GM23338 (cell line): ENCODE data around the gene LRRC3. TPM values are rescaled to one million over a fixed set of nuclear protein-coding genes. Genes with fewer than 3 reads are reported as not detected.

Source experiments
- ATAC-seq: fragments of 200-7000 bp; cut with Tn5 transposase; 3 replicates; pipeline ENCODE4 v1.9.1; 2020
- DNase-seq: peaks from one replicate; pipeline ENCODE4 v3.0.0-alpha.2; 2015; ENCODE audit warnings: low spot score
- H2AFZ ChIP-seq: fragments of 200-600 bp; sonication (generic); 2 replicates; pipeline ENCODE4 v1.8.0; 2016; ENCODE audit warnings: antibody characterized with exemption, mild to moderate bottlenecking, moderate library complexity
- H3F3A ChIP-seq: fragments of 200-600 bp; sonication (generic); replicated peaks from 2 replicates; pipeline ENCODE4 v1.8.0; 2017; ENCODE audit warnings: antibody characterized with exemption, mixed run types, low read depth
- H3K27ac ChIP-seq: fragments of 200-600 bp; sonication (generic); 2 replicates; pipeline ENCODE4 v1.6.1; 2016; ENCODE audit warnings: low read depth
- H3K27me3 ChIP-seq: fragments of 200-600 bp; sonication (generic); 2 replicates; pipeline ENCODE4 v1.8.0; 2016; ENCODE audit warnings: mild to moderate bottlenecking, mixed run types, moderate library complexity; ENCODE audit not compliant: insufficient read depth
- H3K36me3 ChIP-seq: fragments of 200-600 bp; sonication (generic); 2 replicates; pipeline ENCODE4 v1.8.0; 2016; ENCODE audit warnings: mild to moderate bottlenecking; ENCODE audit not compliant: insufficient read depth
- H3K4me1 ChIP-seq: fragments of 200-600 bp; sonication (generic); 2 replicates; pipeline ENCODE4 v1.8.0; 2016; ENCODE audit warnings: mild to moderate bottlenecking, moderate library complexity; ENCODE audit not compliant: insufficient read depth
- H3K4me2 ChIP-seq: fragments of 200-600 bp; sonication (generic); 2 replicates; pipeline ENCODE4 v1.7.1; 2017; ENCODE audit warnings: mixed run types
- H3K4me3 ChIP-seq: fragments of 200-600 bp; sonication (generic); 2 replicates; pipeline ENCODE4 v1.6.1; 2016; ENCODE audit warnings: mixed run types
- H3K79me2 ChIP-seq: fragments of 200-600 bp; sonication (generic); replicated peaks from 2 replicates; pipeline ENCODE4 v1.8.0; 2017; ENCODE audit warnings: mild to moderate bottlenecking; ENCODE audit not compliant: insufficient read depth
- H3K9me2 ChIP-seq: fragments of 200-600 bp; sonication (generic); 2 replicates; pipeline ENCODE4 v1.8.0; 2017; ENCODE audit not compliant: insufficient read depth
- H4K20me1 ChIP-seq: fragments of 200-600 bp; sonication (generic); replicated peaks from 2 replicates; pipeline ENCODE4 v1.8.0; 2017; ENCODE audit warnings: mild to moderate bottlenecking; ENCODE audit not compliant: insufficient read depth
- H3K27ac Mint-ChIP-seq: 2 replicates; pipeline ENCODE4 v1.8.0; 2020; ENCODE audit warnings: inconsistent platforms, mild to moderate bottlenecking, moderate library complexity, mixed read lengths
- H3K27me3 Mint-ChIP-seq: 3 replicates; pipeline ENCODE4 v1.8.0; 2022; ENCODE audit warnings: low read depth, mild to moderate bottlenecking, moderate library complexity, mixed read lengths, inconsistent platforms; ENCODE audit not compliant: insufficient read depth, poor library complexity
- H3K36me3 Mint-ChIP-seq: 3 replicates; pipeline ENCODE4 v1.8.0; 2021; ENCODE audit warnings: low read depth, mild to moderate bottlenecking, inconsistent platforms, moderate library complexity, mixed read lengths
- H3K4me1 Mint-ChIP-seq: 3 replicates; pipeline ENCODE4 v1.8.0; 2020; ENCODE audit warnings: mild to moderate bottlenecking, inconsistent platforms, mixed read lengths
- H3K4me3 Mint-ChIP-seq: 3 replicates; pipeline ENCODE4 v1.8.0; 2021; ENCODE audit warnings: moderate library complexity, mild to moderate bottlenecking, inconsistent platforms, mixed read lengths
- H3K9me3 Mint-ChIP-seq: 3 replicates; pipeline ENCODE4 v1.8.0; 2020; ENCODE audit warnings: moderate library complexity, mild to moderate bottlenecking, inconsistent platforms, mixed read lengths
- CREB1 ChIP-seq: fragments of 250-450 bp; sonication (Bioruptor Pico); IDR thresholded peaks from 2 replicates; pipeline ENCODE4 v1.5.0; 2020; ENCODE audit warnings: low read depth, mild to moderate bottlenecking, moderate library complexity
- EZH2 ChIP-seq: fragments of 200-600 bp; sonication (generic); IDR thresholded peaks from one replicate; pipeline ENCODE4 v1.8.0; 2017; ENCODE audit warnings: antibody characterized with exemption, mild to moderate bottlenecking, low read depth; ENCODE audit not compliant: unreplicated experiment
- EZH2phosphoT487 ChIP-seq: fragments of 200-600 bp; sonication (generic); IDR thresholded peaks from one replicate; pipeline ENCODE4 v1.8.1; 2018; ENCODE audit warnings: antibody characterized with exemption; ENCODE audit not compliant: unreplicated experiment
- JUNB ChIP-seq: IDR thresholded peaks from one replicate; pipeline ENCODE4 v1.6.1; 2016; ENCODE audit warnings: antibody characterized with exemption; ENCODE audit not compliant: unreplicated experiment
- POLR2AphosphoS5 ChIP-seq: IDR thresholded peaks from 2 replicates; pipeline ENCODE4 v1.6.1; 2016; ENCODE audit warnings: antibody characterized with exemption, low read depth
- STAT1 ChIP-seq: IDR thresholded peaks from one replicate; pipeline ENCODE4 v1.6.1; 2016; ENCODE audit warnings: antibody characterized with exemption; ENCODE audit not compliant: unreplicated experiment
- ZNF114 ChIP-seq: fragments of 250-450 bp; sonication (Bioruptor Pico); IDR thresholded peaks from 2 replicates; pipeline ENCODE4 v1.5.0; 2020; ENCODE audit warnings: mild to moderate bottlenecking, moderate library complexity
- ZNF331 ChIP-seq: fragments of 250-450 bp; sonication (Bioruptor Pico); IDR thresholded peaks from 2 replicates; pipeline ENCODE4 v1.5.0; 2020; ENCODE audit warnings: low read depth, mild to moderate bottlenecking, moderate library complexity
- polyA plus RNA-seq: library from polyadenylated mRNA; unstranded; fragments of >200 nt; fragmentation: Nextera tagmentation; extraction: Ambion mirVana; gene quantifications from 2 replicates; pipeline ENCODE4 v1.2.1, GENCODE V29; 2016
- total RNA-seq: library from RNA; depleted of rRNA; stranded (reverse); fragments of >200 nt; shearing (Covaris generic); gene quantifications from 2 replicates; pipeline ENCODE4 v1.2.3, GENCODE V29; 2014
- TF ChIP-seq, protein P1 (sequence below): IDR thresholded peaks from one replicate; pipeline ENCODE4 v1.6.1; 2018; ENCODE audit warnings: antibody characterized with exemption; ENCODE audit not compliant: unreplicated experiment

LRRC3 gene
- total and polyA plus RNA-seq, 2 experiments from 2014 or later = 0.95 to 6.8 TPM

DNA sequence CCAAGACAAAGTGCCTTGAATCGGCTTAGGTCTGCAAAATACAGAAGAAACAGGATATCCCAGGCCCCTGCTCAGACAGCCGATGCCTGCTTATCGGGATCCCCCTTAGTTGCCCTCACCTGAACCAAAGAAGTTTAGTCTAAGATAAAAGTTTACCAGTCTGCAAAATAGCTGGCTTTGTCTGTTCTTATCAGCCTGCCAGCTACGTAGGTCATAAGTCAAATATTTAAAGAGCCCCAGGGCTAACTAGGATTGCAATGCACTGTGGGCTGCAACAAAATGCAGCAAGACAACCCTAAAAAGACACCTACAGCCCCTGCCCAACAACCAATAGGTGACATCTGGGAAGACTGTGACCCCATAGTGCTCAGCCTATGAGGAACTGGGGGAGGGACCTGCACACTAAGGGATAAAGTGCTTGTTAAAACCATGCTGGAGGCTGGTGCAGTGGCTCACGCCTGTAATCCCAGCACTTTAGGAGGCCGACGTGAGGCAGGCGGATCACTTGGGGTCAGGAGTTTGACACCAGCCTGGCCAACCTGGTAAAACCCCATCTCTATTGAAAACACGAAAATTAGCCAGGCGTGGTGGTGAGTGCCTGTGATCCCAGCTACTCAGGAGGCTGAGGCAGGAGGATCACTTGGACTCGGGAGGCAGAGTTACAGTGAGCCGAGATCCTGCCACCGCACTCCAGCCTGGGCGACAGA lies 27.4 kb downstream of the LRRC3 start (continued):
- TF ChIP-seq JUNB (no peak), EZH2phosphoT487 (no peak), ZNF114 (CRISPR knock-in tag) (no peak), STAT1 (no peak), EZH2 (no peak), POLR2AphosphoS5 (no peak)
- TF ChIP-seq, protein P1, sequence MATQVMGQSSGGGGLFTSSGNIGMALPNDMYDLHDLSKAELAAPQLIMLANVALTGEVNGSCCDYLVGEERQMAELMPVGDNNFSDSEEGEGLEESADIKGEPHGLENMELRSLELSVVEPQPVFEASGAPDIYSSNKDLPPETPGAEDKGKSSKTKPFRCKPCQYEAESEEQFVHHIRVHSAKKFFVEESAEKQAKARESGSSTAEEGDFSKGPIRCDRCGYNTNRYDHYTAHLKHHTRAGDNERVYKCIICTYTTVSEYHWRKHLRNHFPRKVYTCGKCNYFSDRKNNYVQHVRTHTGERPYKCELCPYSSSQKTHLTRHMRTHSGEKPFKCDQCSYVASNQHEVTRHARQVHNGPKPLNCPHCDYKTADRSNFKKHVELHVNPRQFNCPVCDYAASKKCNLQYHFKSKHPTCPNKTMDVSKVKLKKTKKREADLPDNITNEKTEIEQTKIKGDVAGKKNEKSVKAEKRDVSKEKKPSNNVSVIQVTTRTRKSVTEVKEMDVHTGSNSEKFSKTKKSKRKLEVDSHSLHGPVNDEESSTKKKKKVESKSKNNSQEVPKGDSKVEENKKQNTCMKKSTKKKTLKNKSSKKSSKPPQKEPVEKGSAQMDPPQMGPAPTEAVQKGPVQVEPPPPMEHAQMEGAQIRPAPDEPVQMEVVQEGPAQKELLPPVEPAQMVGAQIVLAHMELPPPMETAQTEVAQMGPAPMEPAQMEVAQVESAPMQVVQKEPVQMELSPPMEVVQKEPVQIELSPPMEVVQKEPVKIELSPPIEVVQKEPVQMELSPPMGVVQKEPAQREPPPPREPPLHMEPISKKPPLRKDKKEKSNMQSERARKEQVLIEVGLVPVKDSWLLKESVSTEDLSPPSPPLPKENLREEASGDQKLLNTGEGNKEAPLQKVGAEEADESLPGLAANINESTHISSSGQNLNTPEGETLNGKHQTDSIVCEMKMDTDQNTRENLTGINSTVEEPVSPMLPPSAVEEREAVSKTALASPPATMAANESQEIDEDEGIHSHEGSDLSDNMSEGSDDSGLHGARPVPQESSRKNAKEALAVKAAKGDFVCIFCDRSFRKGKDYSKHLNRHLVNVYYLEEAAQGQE = no peak

DNA sequence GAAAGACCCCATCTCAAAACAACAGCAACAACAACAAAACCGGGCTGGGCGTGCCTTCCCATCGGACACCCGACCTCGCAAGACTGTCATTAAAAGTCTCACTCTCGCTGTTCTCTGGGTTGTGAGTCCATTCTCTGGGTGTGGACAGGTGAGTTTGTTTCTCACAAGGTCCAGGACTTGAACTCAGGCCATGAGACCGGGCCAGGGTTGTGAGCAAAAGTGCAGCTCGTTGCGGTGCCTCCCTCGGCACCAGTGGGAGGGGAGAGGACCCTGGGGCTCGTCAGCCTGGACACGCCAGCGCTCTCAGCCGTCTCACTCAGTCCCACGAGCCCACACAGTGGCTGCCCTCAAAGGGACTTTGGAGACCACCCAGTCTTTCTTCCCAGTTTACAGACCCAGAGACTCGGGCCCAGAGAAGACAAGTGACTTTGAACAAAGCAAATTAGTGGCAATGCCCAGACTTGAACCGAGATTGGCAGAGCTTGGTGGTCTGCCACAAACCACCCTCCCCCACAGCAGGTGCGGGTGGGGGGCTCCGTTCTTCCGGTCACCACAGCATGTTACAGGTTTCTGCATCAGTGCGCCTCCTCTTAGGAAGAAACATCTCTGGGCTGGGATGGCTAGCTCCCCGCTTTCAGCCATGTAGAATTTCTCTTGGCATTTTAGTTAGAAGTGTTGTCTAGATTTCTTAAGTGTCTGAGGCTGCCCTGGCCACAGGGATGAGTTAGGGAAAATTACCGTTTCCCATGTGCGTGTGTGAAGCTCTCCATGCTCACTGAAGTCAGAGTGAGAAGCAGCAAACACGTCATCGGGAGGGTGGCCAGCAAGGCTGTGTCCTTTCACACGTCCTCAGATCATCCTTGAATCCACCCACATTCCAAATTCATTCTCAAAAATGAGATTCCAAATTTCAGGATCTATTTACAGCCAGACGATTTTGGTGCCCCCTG lies 28.3 kb downstream of the LRRC3 start:
- no peaks in the 10 kb centered on the region for H3K9me2 ChIP-seq
- H3F3A ChIP-seq = no peaks in the 10 kb centered on the region
- no peak for DNase-seq
- H3K27me3 Mint-ChIP-seq = peaks cover 4% of the 10 kb centered on the region
- H3K4me2 ChIP-seq = no peak overlapping the region
- peaks cover 16% of the 10 kb centered on the region; the same call in 2 of the 3 replicates for H3K9me3 Mint-ChIP-seq
- H3K4me3 Mint-ChIP-seq = no peak overlapping the region
- no peak overlapping the region for H3K27ac Mint-ChIP-seq
- H3K27ac ChIP-seq = no peak overlapping the region
- H2AFZ ChIP-seq = peak overlapping the region; percentile 43; the same call in 1 of the 2 replicates
- H3K4me1 Mint-ChIP-seq = peaks cover 14% of the 10 kb centered on the region
- peaks cover 14% of the 10 kb centered on the region for H3K79me2 ChIP-seq
- no peaks in the 10 kb centered on the region for H3K36me3 ChIP-seq
- H4K20me1 ChIP-seq = no peaks in the 10 kb centered on the region
- H3K4me3 ChIP-seq = no peak overlapping the region
- ATAC-seq = no peak
- peaks cover 6% of the 10 kb centered on the region; the same call in 1 of the 2 replicates for H3K4me1 ChIP-seq
- no peaks in the 10 kb centered on the region for H3K27me3 ChIP-seq
- peaks cover 5% of the 10 kb centered on the region for H3K36me3 Mint-ChIP-seq
- TF ChIP-seq CREB1 (CRISPR knock-in tag) = no peak
- no peak for TF ChIP-seq ZNF114 (CRISPR knock-in tag)
- no peak for TF ChIP-seq STAT1
- TF ChIP-seq EZH2phosphoT487 = no peak
- TF ChIP-seq, protein P1 = no peak
- TF ChIP-seq JUNB = no peak
- TF ChIP-seq ZNF331 = no peak
